MCF 10A (cell line): ENCODE measurements around the gene GPR39. TPM values are rescaled to one million over a fixed set of nuclear protein-coding genes. Genes with fewer than 3 reads are reported as not detected.

Experiments
- BruUV-seq: library from RNA; stranded (reverse); fragments of 400-500 nt; replicated peaks from 2 replicates; lab custom pipeline; 2021; lab: Mats Ljungman, UMichigan
- CTCF ChIA-PET: fragments of 300-600 bp; sonication (Branson Sonifier 250); formaldehyde crosslinking; extraction: SDS; loops from one replicate; lab custom pipeline; 2021; ENCODE audit warnings: antibody characterized with exemption, inconsistent platforms; lab: Yijun Ruan, JAX
- POLR2A ChIA-PET: fragments of 300-600, 350-650 bp; sonication (Branson Sonifier 250); formaldehyde crosslinking; extraction: SDS; loops from one replicate; lab custom pipeline; 2020; ENCODE audit warnings: antibody characterized with exemption, inconsistent platforms; lab: Yijun Ruan, JAX
- DNase-seq: peaks from one replicate; pipeline ENCODE4 v3.0.0-alpha.2; 2018; ENCODE audit not compliant: unreplicated experiment
- H3K27ac Mint-ChIP-seq: one replicate; pipeline ENCODE4 v1.8.0; 2022; ENCODE audit warnings: mild to moderate bottlenecking, low read depth, mixed read lengths; ENCODE audit not compliant: unreplicated experiment
- H3K27me3 Mint-ChIP-seq: one replicate; pipeline ENCODE4 v1.8.0; 2022; ENCODE audit warnings: mixed read lengths; ENCODE audit not compliant: insufficient read depth, unreplicated experiment
- H3K36me3 Mint-ChIP-seq: one replicate; pipeline ENCODE4 v1.8.0; 2022; ENCODE audit warnings: mild to moderate bottlenecking, moderate library complexity, mixed read lengths; ENCODE audit not compliant: insufficient read depth, unreplicated experiment
- H3K4me1 Mint-ChIP-seq: one replicate; pipeline ENCODE4 v1.8.0; 2022; ENCODE audit warnings: mixed read lengths; ENCODE audit not compliant: insufficient read depth, unreplicated experiment
- H3K4me3 Mint-ChIP-seq: one replicate; pipeline ENCODE4 v1.8.0; 2022; ENCODE audit warnings: mild to moderate bottlenecking, moderate library complexity, mixed read lengths; ENCODE audit not compliant: unreplicated experiment
- H3K9me3 Mint-ChIP-seq: one replicate; pipeline ENCODE4 v1.8.0; 2022; ENCODE audit warnings: mixed read lengths; ENCODE audit not compliant: unreplicated experiment
- CTCF ChIP-seq: fragments of 200-600 bp; IDR thresholded peaks from one replicate; pipeline ENCODE4 v1.8.0; 2022; ENCODE audit warnings: antibody characterized with exemption, mild to moderate bottlenecking; ENCODE audit not compliant: unreplicated experiment
- intact Hi-C: fragments of 100-400 bp; cut with micrococcal nuclease; formaldehyde crosslinking; loops from 2 replicates; pipeline ENCODE4 v1.14.1; 2022
- total RNA-seq: library from RNA; stranded (reverse); gene quantifications from 2 replicates; pipeline ENCODE4 v1.2.3, GENCODE V29; 2022

Gene GPR39
- total RNA-seq, 1 experiment from 2014 or later: 7.2 TPM

GRCh38 chr2:132400169-132400900 lies 16.3 kb upstream of the GPR39 start:
- intact Hi-C loops: loop anchor here (1.0 kb wide), 2 partner anchors 16 to 48 kb away; partner anchors contain the start of gene GPR39
- TF ChIP-seq CTCF: peak; percentile 15
- POLR2A ChIA-PET: interaction anchor here (0.6 to 2.3 kb wide), 9 partner anchors 12 to 168 kb away, joined by 3 to 34 read pairs (median 3); partner anchors contain the start of gene GPR39
- H3K36me3 Mint-ChIP-seq: peaks cover 7% of the 10 kb centered on the region
- peaks cover 15% of the 10 kb centered on the region for H3K4me1 Mint-ChIP-seq
- BruUV-seq: no TSS peak
- H3K4me3 Mint-ChIP-seq: no peak overlapping the region
- peak; percentile 85 for DNase-seq
- no peak overlapping the region for H3K27ac Mint-ChIP-seq
- no peaks in the 10 kb centered on the region for H3K9me3 Mint-ChIP-seq
- no peaks in the 10 kb centered on the region for H3K27me3 Mint-ChIP-seq
- CTCF ChIA-PET: interaction anchor here (0.6 to 2.6 kb wide), 21 partner anchors 10 to 1723 kb away, joined by 3 to 18 read pairs (median 3); no protein-coding TSS in a partner anchor

GRCh38 chr2:132400901-132401240 lies 15.7 kb upstream of the GPR39 start:
- Mint-ChIP-seq H3K9me3 (no peaks in the 10 kb centered on the region), H3K36me3 (peaks cover 7% of the 10 kb centered on the region), H3K4me1 (peaks cover 15% of the 10 kb centered on the region), H3K4me3 (no peak overlapping the region), H3K27me3 (no peaks in the 10 kb centered on the region), H3K27ac (no peak overlapping the region)
- ChIA-PET CTCF (interaction anchor here (0.6 to 2.6 kb wide), 14 partner anchors 10 to 767 kb away, joined by 3 to 18 read pairs (median 6); no protein-coding TSS in a partner anchor), POLR2A (interaction anchor here (0.7 to 2.3 kb wide), 5 partner anchors 13 to 101 kb away, joined by 3 to 34 read pairs (median 6); partner anchors contain the start of gene GPR39)
- no peak for DNase-seq
- intact Hi-C loops: loop anchor here (1.0 kb wide), 2 partner anchors 15 to 47 kb away; partner anchors contain the start of gene GPR39
- no peak for TF ChIP-seq CTCF
- BruUV-seq: no TSS peak

- no TSS peak for BruUV-seq
- no peak overlapping the region for H3K4me3 Mint-ChIP-seq
- no peaks in the 10 kb centered on the region for H3K9me3 Mint-ChIP-seq
- ChIA-PET CTCF (interaction anchor here (1.0 to 2.6 kb wide), 3 partner anchors 9 to 767 kb away, joined by 3 to 7 read pairs (median 5); no protein-coding TSS in a partner anchor), POLR2A (interaction anchor here (2.3 kb wide), 1 partner anchor 15 kb away, joined by 34 read pairs; the partner anchor contains the start of gene GPR39)
- peaks cover 15% of the 10 kb centered on the region for H3K4me1 Mint-ChIP-seq
- TF ChIP-seq CTCF: no peak
- DNase-seq: no peak
- intact Hi-C loops: no loop called here
- no peak overlapping the region for H3K27ac Mint-ChIP-seq
- H3K36me3 Mint-ChIP-seq: peaks cover 7% of the 10 kb centered on the region
- no peaks in the 10 kb centered on the region for H3K27me3 Mint-ChIP-seq
These were observed 15.3 kb upstream of the GPR39 start for GRCh38 chr2:132401326-132401725.

GRCh38 chr2:132403146-132403545 lies 13.5 kb upstream of the GPR39 start:
- H3K4me3 Mint-ChIP-seq: no peak overlapping the region
- DNase-seq: no peak
- no peaks in the 10 kb centered on the region for H3K27me3 Mint-ChIP-seq
- ChIA-PET CTCF (interaction anchor here (0.5 to 1.4 kb wide), 3 partner anchors 11 to 140 kb away, joined by 3 to 5 read pairs (median 3); no protein-coding TSS in a partner anchor), POLR2A (no interaction called here)
- BruUV-seq: no TSS peak
- H3K27ac Mint-ChIP-seq: no peak overlapping the region
- H3K36me3 Mint-ChIP-seq: peaks cover 7% of the 10 kb centered on the region
- H3K9me3 Mint-ChIP-seq: no peaks in the 10 kb centered on the region
- intact Hi-C loops: no loop called here
- TF ChIP-seq CTCF: no peak
- peaks cover 15% of the 10 kb centered on the region for H3K4me1 Mint-ChIP-seq
